GM12878 (cell line): ENCODE data around the gene DUSP16.

ENCODE experiments used
- CTCF ChIP-seq, 3 experiments: IDR thresholded peaks in 2 of 3; conservative IDR thresholded peaks in 1 of 3; 2 replicates each; pipeline ENCODE4 v1.5.1; 2011; ENCODE audit warnings: low read depth in 3 of 3, low read length in 3 of 3, mild to moderate bottlenecking in 3 of 3, control low read depth in 2 of 3, moderate library complexity in 2 of 3, inconsistent platforms in 1 of 3, mixed read lengths in 1 of 3; ENCODE audit not compliant: control insufficient read depth in 2 of 3, insufficient read depth in 1 of 3; ENCODE audit errors: extremely low read depth in 1 of 3
- NFIC ChIP-seq: IDR thresholded peaks from 2 replicates; pipeline ENCODE4 v1.6.1; 2012; ENCODE audit warnings: low read depth, mild to moderate bottlenecking, inconsistent platforms, low read length, moderate library complexity
- PBX3 ChIP-seq: IDR thresholded peaks from 2 replicates; pipeline ENCODE4 v1.6.1; 2011; ENCODE audit warnings: mild to moderate bottlenecking, low read depth, low read length, moderate library complexity; ENCODE audit not compliant: insufficient replicate concordance
- ZNF687 ChIP-seq: fragments of 450-650 bp; IDR thresholded peaks from 2 replicates; pipeline ENCODE4 v1.6.1; 2017; ENCODE audit warnings: mild to moderate bottlenecking, moderate library complexity

- TF ChIP-seq CTCF (IDR thresholded peaks at IDR 0.05 in 2 of 3, conservative IDR thresholded peaks at IDR 0.05 in 1 of 3; ENCODE audit: control insufficient read depth in 2 of 3, extremely low read depth in 1 of 3, insufficient read depth in 1 of 3, low read depth in 3 of 3, low read length in 3 of 3) (no peak), NFIC (no peak), ZNF687 (no peak), PBX3 (no peak)
Observed at GRCh38 chr12:12433203-12433731, 129.4 kb downstream of the DUSP16 start.
